SU-DHL-6 (cell line): Measurements from ENCODE around the gene SEC14L1.

Experiments used
- H2AFZ ChIP-seq: fragments of 200-600 bp; sonication (generic); 2 replicates; pipeline ENCODE4 v1.6.1; 2014; ENCODE audit warnings: low read depth, mild to moderate bottlenecking, moderate library complexity, mixed read lengths, antibody characterized with exemption, low read length; ENCODE audit not compliant: severe bottlenecking
- H3F3A ChIP-seq: fragments of 200-600 bp; shearing (Covaris generic); 2 replicates; pipeline ENCODE4 v1.6.0; 2016; ENCODE audit warnings: antibody characterized with exemption, mild to moderate bottlenecking; ENCODE audit not compliant: insufficient read depth
- H3K27ac ChIP-seq: fragments of 200-600 bp; sonication (generic); 2 replicates; pipeline ENCODE4 v1.5.1; 2016; ENCODE audit warnings: low read depth, mild to moderate bottlenecking, low read length, moderate library complexity, mixed read lengths
- H3K27me3 ChIP-seq: fragments of 200-600 bp; sonication (generic), shearing (Covaris generic); 2 replicates; pipeline ENCODE4 v1.6.0; 2014; ENCODE audit warnings: mild to moderate bottlenecking, low read length
- H3K36me3 ChIP-seq: fragments of 200-600 bp; sonication (generic); 2 replicates; pipeline ENCODE4 v1.6.1; 2014; ENCODE audit warnings: mild to moderate bottlenecking, low read length, mixed read lengths
- H3K4me2 ChIP-seq: fragments of 300-600, 200-600 bp; shearing (Covaris generic), sonication (generic); 2 replicates; pipeline ENCODE4 v1.6.0; 2014; ENCODE audit warnings: low read length, low read depth, mild to moderate bottlenecking; ENCODE audit not compliant: poor library complexity, severe bottlenecking
- H3K4me3 ChIP-seq: fragments of 200-600 bp; sonication (generic); 2 replicates; pipeline ENCODE4 v1.5.1; 2014; ENCODE audit warnings: antibody characterized with exemption, low read length, mild to moderate bottlenecking, mixed read lengths; ENCODE audit not compliant: insufficient read depth, poor library complexity, severe bottlenecking
- H3K79me2 ChIP-seq: fragments of 200-600 bp; sonication (generic); 2 replicates; pipeline ENCODE4 v1.6.1; 2014; ENCODE audit warnings: mild to moderate bottlenecking, low read length, moderate library complexity; ENCODE audit not compliant: insufficient read depth
- H3K9ac ChIP-seq: fragments of 200-600 bp; sonication (generic); 2 replicates; pipeline ENCODE4 v1.7.0; 2014; ENCODE audit warnings: mild to moderate bottlenecking, low read length
- H3K9me2 ChIP-seq: fragments of 200-600 bp; sonication (generic); replicated peaks from 2 replicates; pipeline ENCODE4 v1.6.1; 2014; ENCODE audit warnings: low read length; ENCODE audit not compliant: insufficient read depth
- H3K9me3 ChIP-seq: fragments of 200-600 bp; sonication (generic); 2 replicates; pipeline ENCODE4 v1.6.1; 2014; ENCODE audit warnings: low read length, mixed read lengths; ENCODE audit not compliant: insufficient read depth
- H4K20me1 ChIP-seq: fragments of 200-600 bp; sonication (generic); 2 replicates; pipeline ENCODE4 v1.6.1; 2014; ENCODE audit warnings: low read depth, mild to moderate bottlenecking, antibody characterized with exemption, low read length, moderate library complexity, mixed read lengths
- CTCF ChIP-seq: fragments of 200-600 bp; sonication (generic); IDR thresholded peaks from one replicate; pipeline ENCODE4 v1.5.1; 2017; ENCODE audit warnings: antibody characterized with exemption, mild to moderate bottlenecking, low read length, moderate library complexity; ENCODE audit not compliant: insufficient read depth, poor library complexity, severe bottlenecking
- EZH2phosphoT487 ChIP-seq: fragments of 200-600 bp; sonication (generic), shearing (Covaris generic); conservative IDR thresholded peaks from 2 replicates; pipeline ENCODE4 v1.6.1; 2018; ENCODE audit warnings: mild to moderate bottlenecking, antibody characterized with exemption, low read length, moderate library complexity, mixed read lengths

Gene SEC14L1

GRCh38 chr17:77118251-77118928 is 22.4 kb upstream of the SEC14L1 start:
- TF ChIP-seq CTCF (no peak), EZH2phosphoT487 (no peak)
- no peaks in the 10 kb centered on the region for H3K79me2 ChIP-seq
- H3K9me2 ChIP-seq = no peaks in the 10 kb centered on the region
- no peak overlapping the region for H3K27ac ChIP-seq
- no peak overlapping the region for H2AFZ ChIP-seq
- H3K4me3 ChIP-seq = no peak overlapping the region
- no peaks in the 10 kb centered on the region for H3F3A ChIP-seq
- no peaks in the 10 kb centered on the region for H3K36me3 ChIP-seq
- no peaks in the 10 kb centered on the region for H4K20me1 ChIP-seq
- H3K4me2 ChIP-seq = no peak overlapping the region
- H3K27me3 ChIP-seq = no peaks in the 10 kb centered on the region
- H3K9ac ChIP-seq = no peak overlapping the region
- H3K9me3 ChIP-seq = no peaks in the 10 kb centered on the region

GRCh38 chr17:77119668-77120301 is 21.0 kb upstream of the SEC14L1 start:
- Histone ChIP-seq H3F3A (no peaks in the 10 kb centered on the region), H2AFZ (no peak overlapping the region), H3K9ac (no peak overlapping the region), H3K27me3 (no peaks in the 10 kb centered on the region), H3K27ac (no peak overlapping the region), H3K36me3 (no peaks in the 10 kb centered on the region), H4K20me1 (no peaks in the 10 kb centered on the region), H3K79me2 (no peaks in the 10 kb centered on the region), H3K4me3 (no peak overlapping the region), H3K9me3 (no peaks in the 10 kb centered on the region), H3K4me2 (no peak overlapping the region), H3K9me2 (no peaks in the 10 kb centered on the region)
- no peak for TF ChIP-seq CTCF

DNA sequence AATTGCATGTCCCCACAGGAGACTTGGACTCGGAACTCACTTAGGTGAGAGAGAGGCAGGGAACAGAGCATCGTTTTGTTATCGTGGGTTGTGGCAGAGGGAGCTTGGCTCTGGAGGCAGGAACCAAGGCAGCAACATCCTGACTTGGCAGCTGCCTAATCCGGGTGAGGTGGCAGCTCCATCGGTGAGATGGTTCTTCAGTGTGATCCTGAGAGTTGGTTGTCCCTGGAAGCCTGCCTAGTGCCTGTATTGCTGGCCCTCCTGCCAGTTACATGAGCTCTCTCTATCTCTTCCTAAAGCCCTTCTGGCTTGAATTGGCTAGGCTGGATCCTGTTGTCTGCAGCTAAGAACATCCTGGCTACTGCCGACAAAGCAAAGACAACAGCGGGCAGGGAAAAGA is 19.9 kb upstream of the SEC14L1 start:
- H2AFZ ChIP-seq = no peak overlapping the region
- no peaks in the 10 kb centered on the region for H3F3A ChIP-seq
- no peak overlapping the region for H3K4me3 ChIP-seq
- no peaks in the 10 kb centered on the region for H3K36me3 ChIP-seq
- no peaks in the 10 kb centered on the region for H3K27me3 ChIP-seq
- no peak for TF ChIP-seq CTCF
- TF ChIP-seq EZH2phosphoT487 = no peak
- no peaks in the 10 kb centered on the region for H3K9me3 ChIP-seq
- H3K79me2 ChIP-seq = no peaks in the 10 kb centered on the region
- H3K4me2 ChIP-seq = no peak overlapping the region
- no peaks in the 10 kb centered on the region for H3K9me2 ChIP-seq
- no peak overlapping the region for H3K27ac ChIP-seq
- no peak overlapping the region for H3K9ac ChIP-seq
- no peaks in the 10 kb centered on the region for H4K20me1 ChIP-seq
